Measurements from ENCODE around the gene NPFF. TPM values are rescaled to one million over a fixed set of nuclear protein-coding genes. Genes with fewer than 3 reads are reported as not detected.
A peak's percentile ranks its signal among the peaks of the same experiment; 100 is the strongest.

Gene NPFF
- total and polyA plus RNA-seq, 4 donors: 5.1 to 14.4 TPM; not detected in 2

- DNase-seq (no peak), ATAC-seq (ENCODE audit: low FRiP score) (no peak)
- 53% methylated on average over 5 of the region's 5 CpGs for WGBS, 2 donors
- no peaks in the 10 kb centered on the region for H3K9me3 ChIP-seq (ENCODE audit: control insufficient read depth, low read length)
- intact Hi-C loops (cut with DNase I): no loop called here
- no peaks in the 10 kb centered on the region for H3K27me3 ChIP-seq (ENCODE audit: control insufficient read depth in 1 of 2, insufficient read depth in 2 of 2, low read length in 1 of 2)
- H3K4me1 ChIP-seq (ENCODE audit: control insufficient read depth in 1 of 2, insufficient read depth in 2 of 2, low read length in 2 of 2): no peaks in the 10 kb centered on the region
- no peak overlapping the region for H3K27ac ChIP-seq (ENCODE audit: low read depth in 1 of 2, low read length in 2 of 2)
- H3K36me3 ChIP-seq (ENCODE audit: control insufficient read depth in 1 of 2, insufficient read depth in 2 of 2, low read length in 1 of 2): peaks cover 3 to 19% of the 10 kb centered on the region in 2 donors
- H3K4me3 ChIP-seq (ENCODE audit: low read length in 2 of 2): no peak overlapping the region
Observed at GRCh38 chr12:53518381-53518780, 11.1 kb upstream of the NPFF start.

- Histone ChIP-seq H3K9me3 (ENCODE audit: control insufficient read depth, low read length) (no peaks in the 10 kb centered on the region), H3K4me1 (ENCODE audit: control insufficient read depth in 1 of 2, insufficient read depth in 2 of 2, low read length in 2 of 2) (no peaks in the 10 kb centered on the region), H3K36me3 (ENCODE audit: control insufficient read depth in 1 of 2, insufficient read depth in 2 of 2, low read length in 1 of 2) (peaks cover 7 to 19% of the 10 kb centered on the region in 2 donors), H3K4me3 (ENCODE audit: low read length in 2 of 2) (no peak overlapping the region), H3K27me3 (ENCODE audit: control insufficient read depth in 1 of 2, insufficient read depth in 2 of 2, low read length in 1 of 2) (no peaks in the 10 kb centered on the region), H3K27ac (ENCODE audit: low read depth in 1 of 2, low read length in 2 of 2) (no peak overlapping the region)
- intact Hi-C loops (cut with DNase I): no loop called here
- WGBS, 2 donors: 77 to 82% methylated on average over 13 of the region's 13 CpGs
- ATAC-seq (ENCODE audit: low FRiP score): no peak
- DNase-seq: no peak
Observed at GRCh38 chr12:53516758-53517455, 9.6 kb upstream of the NPFF start.

- no peak for DNase-seq
- peaks cover 6 to 17% of the 10 kb centered on the region in 2 donors for H3K36me3 ChIP-seq (ENCODE audit: control insufficient read depth in 1 of 2, insufficient read depth in 2 of 2, low read length in 1 of 2)
- no peaks in the 10 kb centered on the region for H3K9me3 ChIP-seq (ENCODE audit: control insufficient read depth, low read length)
- 59 to 64% methylated on average over 2 of the region's 2 CpGs for WGBS, 2 donors
- no peak for ATAC-seq (ENCODE audit: low FRiP score)
- H3K4me1 ChIP-seq (ENCODE audit: control insufficient read depth in 1 of 2, insufficient read depth in 2 of 2, low read length in 2 of 2): no peaks in the 10 kb centered on the region
- intact Hi-C loops (cut with DNase I): no loop called here
- no peaks in the 10 kb centered on the region for H3K27me3 ChIP-seq (ENCODE audit: control insufficient read depth in 1 of 2, insufficient read depth in 2 of 2, low read length in 1 of 2)
- H3K27ac ChIP-seq (ENCODE audit: low read depth in 1 of 2, low read length in 2 of 2): no peak overlapping the region
- H3K4me3 ChIP-seq (ENCODE audit: low read length in 2 of 2): no peak overlapping the region
Observed at GRCh38 chr12:53515291-53515680, 8.0 kb upstream of the NPFF start.

- no peak for DNase-seq
- ATAC-seq (ENCODE audit: low FRiP score): no peak
- Histone ChIP-seq H3K27me3 (ENCODE audit: control insufficient read depth in 1 of 2, insufficient read depth in 2 of 2, low read length in 1 of 2) (no peaks in the 10 kb centered on the region), H3K36me3 (ENCODE audit: control insufficient read depth in 1 of 2, insufficient read depth in 2 of 2, low read length in 1 of 2) (peaks cover 6 to 17% of the 10 kb centered on the region in 2 donors), H3K4me1 (ENCODE audit: control insufficient read depth in 1 of 2, insufficient read depth in 2 of 2, low read length in 2 of 2) (no peaks in the 10 kb centered on the region), H3K4me3 (ENCODE audit: low read length in 2 of 2) (no peak overlapping the region), H3K9me3 (ENCODE audit: control insufficient read depth, low read length) (no peaks in the 10 kb centered on the region), H3K27ac (ENCODE audit: low read depth in 1 of 2, low read length in 2 of 2) (no peak overlapping the region)
- WGBS, 2 donors: 70 to 74% methylated on average over 6 of the region's 6 CpGs
- intact Hi-C loops (cut with DNase I): loop anchor here in 1 of 2 donors (5.0 kb wide), 1 partner anchor 42 kb away; no protein-coding TSS in a partner anchor
Observed at GRCh38 chr12:53514628-53515290, 7.5 kb upstream of the NPFF start.

DNA sequence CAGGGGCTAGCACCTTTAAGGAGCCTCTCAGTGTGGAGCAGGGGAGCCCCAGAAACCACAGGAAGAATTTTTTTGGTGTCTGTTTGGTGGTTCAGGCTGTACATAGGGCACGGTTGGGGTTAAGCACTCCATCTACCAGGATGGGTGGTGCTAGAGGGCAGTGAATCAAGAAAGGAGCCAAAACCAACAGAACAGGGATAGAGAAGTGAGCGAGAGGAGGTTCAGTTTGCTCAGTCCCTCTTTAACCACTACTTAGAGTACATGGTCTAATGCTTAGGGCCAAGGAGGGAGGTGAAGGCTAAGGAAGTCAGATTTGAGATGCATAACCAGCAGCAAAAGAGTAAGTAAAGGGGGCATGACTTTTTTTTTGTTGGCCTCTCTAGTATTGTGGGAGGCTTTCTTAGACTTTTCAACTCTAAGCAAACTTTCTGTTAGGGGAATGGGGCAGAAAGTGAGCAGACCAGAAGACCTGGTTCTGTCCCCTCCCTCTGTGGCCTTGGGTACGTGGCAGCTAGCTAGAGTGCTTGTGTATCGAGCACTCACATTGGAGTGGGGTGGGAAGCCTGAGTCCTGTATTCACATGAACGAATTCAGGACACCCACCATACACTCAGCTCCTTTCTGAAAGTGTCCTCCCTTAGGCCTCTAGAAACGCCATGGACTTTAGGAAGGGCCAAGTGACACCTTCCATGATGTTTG lies 6.6 kb upstream of the NPFF start:
- DNase-seq: no peak
- Histone ChIP-seq H3K36me3 (ENCODE audit: control insufficient read depth in 1 of 2, insufficient read depth in 2 of 2, low read length in 1 of 2) (peaks cover 6 to 15% of the 10 kb centered on the region in 2 donors), H3K4me1 (ENCODE audit: control insufficient read depth in 1 of 2, insufficient read depth in 2 of 2, low read length in 2 of 2) (no peaks in the 10 kb centered on the region), H3K9me3 (ENCODE audit: control insufficient read depth, low read length) (no peaks in the 10 kb centered on the region), H3K27ac (ENCODE audit: low read depth in 1 of 2, low read length in 2 of 2) (no peak overlapping the region), H3K4me3 (ENCODE audit: low read length in 2 of 2) (no peak overlapping the region), H3K27me3 (ENCODE audit: control insufficient read depth in 1 of 2, insufficient read depth in 2 of 2, low read length in 1 of 2) (no peaks in the 10 kb centered on the region)
- WGBS, 2 donors: 49 to 54% methylated on average over 6 of the region's 6 CpGs
- intact Hi-C loops (cut with DNase I): loop anchor here in 1 of 2 donors (5.0 kb wide), 1 partner anchor 42 kb away; no protein-coding TSS in a partner anchor
- no peak for ATAC-seq (ENCODE audit: low FRiP score)

- Histone ChIP-seq H3K36me3 (ENCODE audit: control insufficient read depth in 1 of 2, insufficient read depth in 2 of 2, low read length in 1 of 2) (peaks cover 6 to 9% of the 10 kb centered on the region in 2 donors), H3K9me3 (ENCODE audit: control insufficient read depth, low read length) (no peaks in the 10 kb centered on the region), H3K4me3 (ENCODE audit: low read length in 2 of 2) (no peak overlapping the region), H3K27ac (ENCODE audit: low read depth in 1 of 2, low read length in 2 of 2) (no peak overlapping the region), H3K27me3 (ENCODE audit: control insufficient read depth in 1 of 2, insufficient read depth in 2 of 2, low read length in 1 of 2) (no peaks in the 10 kb centered on the region), H3K4me1 (ENCODE audit: control insufficient read depth in 1 of 2, insufficient read depth in 2 of 2, low read length in 2 of 2) (no peaks in the 10 kb centered on the region)
- intact Hi-C loops (cut with DNase I): loop anchor here in 1 of 2 donors (5.0 kb wide), 1 partner anchor 38 kb away; no protein-coding TSS in a partner anchor
- WGBS, 2 donors: 83 to 85% methylated on average over 9 of the region's 9 CpGs
- ATAC-seq (ENCODE audit: low FRiP score) (no peak), DNase-seq (peak in 1 of 2 donors; percentile 69)
Observed at GRCh38 chr12:53510181-53510812, 3.0 kb upstream of the NPFF start.

DNA sequence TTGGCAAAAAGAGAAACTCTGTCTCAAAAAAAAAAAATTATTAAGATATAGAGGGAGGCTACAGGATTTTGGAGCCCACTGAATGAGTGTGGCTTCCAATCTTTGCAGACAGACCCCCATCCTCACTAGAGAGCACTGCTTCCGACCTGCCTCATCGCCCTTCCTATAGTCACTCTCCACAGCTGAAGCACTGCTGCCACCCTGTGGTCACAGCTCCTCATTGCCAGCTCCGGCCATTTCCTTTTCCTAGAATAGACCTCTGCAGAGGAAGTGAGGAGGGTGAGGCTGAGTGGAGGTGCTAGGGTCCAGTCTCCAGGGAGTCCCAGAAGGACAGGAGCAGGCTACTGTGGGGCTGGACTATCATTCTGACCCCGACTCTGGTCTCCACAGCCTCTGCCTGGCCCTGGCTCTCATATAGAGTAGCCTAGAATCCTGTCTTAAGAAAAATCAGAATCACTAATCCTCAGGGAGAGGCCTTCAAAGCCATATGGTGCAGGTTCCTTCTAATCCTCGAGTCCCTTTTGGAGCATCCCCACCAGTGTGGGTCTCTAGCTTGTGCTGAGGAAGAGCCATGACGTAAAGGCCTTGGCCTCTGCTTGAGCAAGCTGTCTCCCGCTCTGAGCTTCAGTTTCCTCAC lies 1.4 kb upstream of the NPFF start:
- H3K9me3 ChIP-seq (ENCODE audit: control insufficient read depth, low read length): no peaks in the 10 kb centered on the region
- peak; percentile 89 for ATAC-seq (ENCODE audit: low FRiP score)
- no peak overlapping the region for H3K4me3 ChIP-seq (ENCODE audit: low read length in 2 of 2)
- peak; percentile 88 to 94 for DNase-seq
- no peaks in the 10 kb centered on the region for H3K27me3 ChIP-seq (ENCODE audit: control insufficient read depth in 1 of 2, insufficient read depth in 2 of 2, low read length in 1 of 2)
- WGBS, 2 donors: 28% methylated on average over 7 of the region's 7 CpGs
- H3K36me3 ChIP-seq (ENCODE audit: control insufficient read depth in 1 of 2, insufficient read depth in 2 of 2, low read length in 1 of 2): peaks cover 3 to 6% of the 10 kb centered on the region in 2 donors
- intact Hi-C loops (cut with DNase I): loop anchor here (2.0 to 10.0 kb wide), 3 partner anchors 156 to 184 kb away; partner anchors contain the start of gene AAAS (in 2 of the 2)
- no peaks in the 10 kb centered on the region for H3K4me1 ChIP-seq (ENCODE audit: control insufficient read depth in 1 of 2, insufficient read depth in 2 of 2, low read length in 2 of 2)
- no peak overlapping the region for H3K27ac ChIP-seq (ENCODE audit: low read depth in 1 of 2, low read length in 2 of 2)

DNA sequence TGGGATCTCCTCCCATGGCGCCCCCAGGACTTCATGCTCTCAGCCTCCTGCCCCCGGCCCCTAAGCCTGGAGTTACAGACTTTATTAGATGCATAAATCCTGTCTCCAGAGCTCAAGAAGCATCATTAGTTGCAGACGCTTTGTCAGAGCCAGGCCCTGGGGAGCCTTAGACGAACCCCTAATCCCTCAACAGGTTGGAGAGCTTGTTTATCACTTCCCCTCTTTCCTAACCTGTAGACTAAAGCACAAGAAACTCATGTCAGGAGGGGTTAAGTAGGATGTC lies 260 bp upstream of the NPFF start:
- Histone ChIP-seq H3K4me3 (ENCODE audit: low read length in 2 of 2) (no peak overlapping the region), H3K27ac (ENCODE audit: low read depth in 1 of 2, low read length in 2 of 2) (no peak overlapping the region), H3K36me3 (ENCODE audit: control insufficient read depth in 1 of 2, insufficient read depth in 2 of 2, low read length in 1 of 2) (peaks cover 0 to 2% of the 10 kb centered on the region in 2 donors), H3K27me3 (ENCODE audit: control insufficient read depth in 1 of 2, insufficient read depth in 2 of 2, low read length in 1 of 2) (no peaks in the 10 kb centered on the region), H3K4me1 (ENCODE audit: control insufficient read depth in 1 of 2, insufficient read depth in 2 of 2, low read length in 2 of 2) (no peaks in the 10 kb centered on the region), H3K9me3 (ENCODE audit: control insufficient read depth, low read length) (no peaks in the 10 kb centered on the region)
- peak in 1 of 2 donors; percentile 43 for DNase-seq
- ATAC-seq (ENCODE audit: low FRiP score): no peak
- 74 to 79% methylated on average over 4 of the region's 4 CpGs for WGBS, 2 donors
- intact Hi-C loops (cut with DNase I): loop anchor here (5.0 to 10.0 kb wide), 2 partner anchors 155 to 183 kb away; partner anchors contain the start of gene AAAS (in 2 of the 2)
